ENCODE measurements around the gene CBY1. TPM values are rescaled to one million over a fixed set of nuclear protein-coding genes. Genes with fewer than 3 reads are reported as not detected.

CBY1 gene
- total RNA-seq, 1 donor from 2014 or later, result 18.0 TPM

Other genes with a start within 250 kb of the CBY1 start
- 0.30 TPM for gene KCNJ4, start 201.4 kb upstream of the CBY1 start, total RNA-seq
- gene KDELR3, start 188.5 kb upstream of the CBY1 start, total RNA-seq, result 24.0 TPM
- gene DDX17, start 150.3 kb upstream of the CBY1 start, total RNA-seq, result 516 TPM
- 5.6 TPM for gene DMC1, start 86.5 kb upstream of the CBY1 start, total RNA-seq
- 3.2 TPM for gene FAM227A, start 246 bp upstream of the CBY1 start, total RNA-seq
- 33.5 TPM for gene TOMM22, start 25.3 kb downstream of the CBY1 start, total RNA-seq
- gene JOSD1, start 44.3 kb downstream of the CBY1 start, total RNA-seq, result 35.5 TPM
- 42.4 TPM for gene GTPBP1, start 49.3 kb downstream of the CBY1 start, total RNA-seq
- 50.6 TPM for gene SUN2, start 99.4 kb downstream of the CBY1 start, total RNA-seq
- gene DNAL4, start 137.5 kb downstream of the CBY1 start, total RNA-seq, result 9.5 TPM
- 2.5 TPM for gene NPTXR, start 187.4 kb downstream of the CBY1 start, total RNA-seq
- gene CBX6, start 215.6 kb downstream of the CBY1 start, total RNA-seq, result 18.0 TPM

All from skin of body (tissue), 1 donor.